ENCODE measurements around the gene ABITRAM.

The ABITRAM gene

DNA sequence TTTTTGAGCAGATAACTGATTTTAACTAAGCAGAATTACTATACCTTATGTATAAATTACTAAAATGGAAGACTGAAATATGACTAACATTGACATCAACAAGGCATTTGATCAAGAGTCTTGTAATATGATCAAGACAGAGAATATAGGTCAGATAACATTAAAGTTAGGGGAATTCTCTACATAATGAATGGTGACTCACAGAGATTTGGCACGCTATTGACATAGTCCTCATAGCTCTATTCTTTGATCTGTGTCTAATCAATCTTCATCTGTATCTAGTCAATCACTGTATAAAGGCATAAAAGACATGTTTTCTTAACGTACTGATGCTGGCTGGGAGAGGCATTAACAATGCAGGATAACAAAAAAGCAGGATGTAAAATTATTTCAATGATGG lies 17.4 kb downstream of the ABITRAM start:
- TF ChIP-seq, protein P1, sequence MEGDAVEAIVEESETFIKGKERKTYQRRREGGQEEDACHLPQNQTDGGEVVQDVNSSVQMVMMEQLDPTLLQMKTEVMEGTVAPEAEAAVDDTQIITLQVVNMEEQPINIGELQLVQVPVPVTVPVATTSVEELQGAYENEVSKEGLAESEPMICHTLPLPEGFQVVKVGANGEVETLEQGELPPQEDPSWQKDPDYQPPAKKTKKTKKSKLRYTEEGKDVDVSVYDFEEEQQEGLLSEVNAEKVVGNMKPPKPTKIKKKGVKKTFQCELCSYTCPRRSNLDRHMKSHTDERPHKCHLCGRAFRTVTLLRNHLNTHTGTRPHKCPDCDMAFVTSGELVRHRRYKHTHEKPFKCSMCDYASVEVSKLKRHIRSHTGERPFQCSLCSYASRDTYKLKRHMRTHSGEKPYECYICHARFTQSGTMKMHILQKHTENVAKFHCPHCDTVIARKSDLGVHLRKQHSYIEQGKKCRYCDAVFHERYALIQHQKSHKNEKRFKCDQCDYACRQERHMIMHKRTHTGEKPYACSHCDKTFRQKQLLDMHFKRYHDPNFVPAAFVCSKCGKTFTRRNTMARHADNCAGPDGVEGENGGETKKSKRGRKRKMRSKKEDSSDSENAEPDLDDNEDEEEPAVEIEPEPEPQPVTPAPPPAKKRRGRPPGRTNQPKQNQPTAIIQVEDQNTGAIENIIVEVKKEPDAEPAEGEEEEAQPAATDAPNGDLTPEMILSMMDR (IDR thresholded peaks at IDR 0.05; ENCODE audit: extremely low read depth, insufficient read depth, missing control alignments), result no peak
- in situ Hi-C loops (cut with MboI; ENCODE audit: low pct_unique_long_range_greater_than_20kb, low sequenced_read_pairs, unreplicated experiment), result no loop called here
- DNase-seq (ENCODE audit: low spot score), result no peak

DNA sequence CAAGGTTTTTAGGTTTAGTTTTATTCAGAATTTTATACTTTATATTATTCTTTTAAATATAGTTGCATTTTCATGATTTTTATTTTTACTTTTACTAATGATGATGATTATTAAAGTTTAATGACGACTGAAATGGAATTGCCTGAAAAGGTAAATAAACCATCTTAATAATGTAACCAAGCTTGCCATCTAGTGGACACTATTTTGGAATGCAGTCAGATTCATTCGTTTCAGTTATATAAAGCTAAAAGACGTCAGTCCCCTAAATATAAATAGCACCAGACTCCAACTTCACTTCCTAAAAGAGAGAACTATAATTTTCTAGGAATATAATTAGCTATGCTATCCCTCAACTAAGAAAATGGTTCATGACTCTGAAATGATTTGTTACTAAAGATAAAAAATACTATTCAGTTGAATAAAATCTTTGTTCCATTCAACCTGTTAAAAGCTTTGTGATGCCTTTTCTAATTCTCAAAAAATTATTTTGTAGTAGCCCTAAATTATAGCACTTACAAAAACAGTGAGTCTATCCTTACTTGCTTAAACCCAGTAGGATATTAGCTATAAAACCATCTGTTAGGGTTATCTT lies 19.9 kb downstream of the ABITRAM start:
- in situ Hi-C loops (cut with MboI; ENCODE audit: low pct_unique_long_range_greater_than_20kb, low sequenced_read_pairs, unreplicated experiment), result no loop called here
- DNase-seq (ENCODE audit: low spot score), result peak; percentile 39
- TF ChIP-seq, protein P1 (IDR thresholded peaks at IDR 0.05; ENCODE audit: extremely low read depth, insufficient read depth, missing control alignments), result peak; percentile 60

DNA sequence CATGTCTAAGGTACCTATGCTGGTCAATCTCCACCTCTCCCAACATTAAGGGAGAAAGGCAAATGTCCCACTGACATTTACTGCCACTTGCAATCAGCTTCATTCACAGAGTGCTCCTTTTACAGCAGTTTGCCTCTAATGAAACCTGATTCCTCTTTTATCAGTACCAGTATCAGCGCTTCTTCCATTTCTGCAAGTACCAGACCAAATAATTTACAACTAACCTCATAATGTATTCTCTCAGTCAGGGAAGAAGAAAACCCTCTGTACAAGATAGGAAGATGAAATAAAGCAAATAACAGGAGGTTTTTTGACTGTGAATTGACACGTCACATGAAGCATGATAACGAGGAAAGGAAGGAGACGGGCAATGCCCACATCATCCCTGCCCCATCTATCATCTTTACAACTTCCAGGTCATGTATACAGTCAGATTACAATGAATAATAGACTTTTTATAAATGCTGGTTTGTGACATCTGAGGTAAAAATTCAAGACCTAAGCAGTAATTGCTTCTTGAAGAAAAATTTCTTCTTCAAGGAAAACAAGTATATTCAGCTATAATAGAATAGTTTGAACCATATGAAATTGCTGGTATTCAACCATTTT lies 21.9 kb downstream of the ABITRAM start:
- in situ Hi-C loops (cut with MboI; ENCODE audit: low pct_unique_long_range_greater_than_20kb, low sequenced_read_pairs, unreplicated experiment), result no loop called here
- TF ChIP-seq, protein P1 (IDR thresholded peaks at IDR 0.05; ENCODE audit: extremely low read depth, insufficient read depth, missing control alignments), result no peak
- no peak for DNase-seq (ENCODE audit: low spot score)

DNA sequence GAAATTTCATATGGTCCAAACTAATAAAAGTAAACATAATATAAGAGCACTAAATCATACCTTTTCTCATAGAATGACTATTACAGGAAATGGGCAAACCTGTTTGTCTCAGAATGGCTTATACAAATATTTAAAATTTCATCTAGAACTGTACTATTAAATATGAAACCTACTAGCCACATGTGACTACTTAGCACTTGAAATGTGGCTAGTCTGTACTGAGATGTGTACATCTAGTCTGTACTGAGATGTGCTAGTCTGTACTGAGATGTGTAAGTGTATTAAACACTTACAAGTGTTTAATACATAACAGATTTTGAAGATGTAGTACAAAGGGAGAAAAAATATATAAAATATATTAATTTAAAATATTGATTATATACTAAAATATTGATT lies 22.4 kb downstream of the ABITRAM start:
- TF ChIP-seq, protein P1 (IDR thresholded peaks at IDR 0.05; ENCODE audit: extremely low read depth, insufficient read depth, missing control alignments), result no peak
- in situ Hi-C loops (cut with MboI; ENCODE audit: low pct_unique_long_range_greater_than_20kb, low sequenced_read_pairs, unreplicated experiment), result no loop called here

DNA sequence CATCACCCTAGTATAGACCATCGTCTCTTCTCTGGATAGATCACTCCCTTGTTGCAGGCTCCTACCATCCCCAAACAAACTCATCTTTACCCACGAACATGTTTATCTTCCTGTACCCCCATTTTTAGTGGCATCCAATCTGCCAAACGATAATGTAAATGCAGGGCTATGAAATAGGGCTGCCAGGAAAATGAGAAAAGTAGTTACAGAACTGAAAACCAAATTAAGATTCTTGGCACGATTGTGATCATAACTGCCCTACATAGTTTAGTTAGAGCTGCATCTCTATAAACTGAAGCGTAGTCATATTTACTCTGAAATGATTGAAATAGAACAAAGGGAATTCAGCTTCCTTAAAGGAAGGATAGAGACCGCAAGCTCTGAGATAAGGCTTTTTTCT lies 26.1 kb downstream of the ABITRAM start:
- TF ChIP-seq, protein P1 (IDR thresholded peaks at IDR 0.05; ENCODE audit: extremely low read depth, insufficient read depth, missing control alignments), result no peak
- in situ Hi-C loops (cut with MboI; ENCODE audit: low pct_unique_long_range_greater_than_20kb, low sequenced_read_pairs, unreplicated experiment), result no loop called here
- DNase-seq (ENCODE audit: low spot score), result no peak

More for the DNA sequence above, 22.4 kb downstream of the ABITRAM start:
- DNase-seq (ENCODE audit: low spot score), result no peak

DNA sequence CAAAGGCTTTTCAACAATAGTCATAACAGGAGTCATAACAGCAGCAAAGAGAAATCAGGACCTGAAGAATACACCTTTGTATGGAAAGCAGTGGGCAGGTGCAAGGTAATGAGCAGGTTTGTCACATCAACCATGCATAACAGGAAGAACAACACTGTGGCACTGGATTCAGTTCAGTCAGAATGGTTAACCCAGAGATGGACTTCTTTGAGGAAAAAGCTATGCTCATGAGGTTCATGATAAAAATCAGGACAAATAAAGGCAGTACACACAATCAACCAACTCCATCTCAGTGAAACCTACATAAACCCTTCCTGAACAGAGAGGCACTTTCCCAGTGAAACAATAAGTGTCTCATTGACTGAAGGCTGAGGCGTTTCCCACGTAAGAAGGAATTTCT lies 27.0 kb downstream of the ABITRAM start:
- in situ Hi-C loops (cut with MboI; ENCODE audit: low pct_unique_long_range_greater_than_20kb, low sequenced_read_pairs, unreplicated experiment), result no loop called here
- TF ChIP-seq, protein P1 (IDR thresholded peaks at IDR 0.05; ENCODE audit: extremely low read depth, insufficient read depth, missing control alignments), result no peak

More for the DNA sequence above, 27.0 kb downstream of the ABITRAM start:
- DNase-seq (ENCODE audit: low spot score), result no peak

All from GM13977 (cell line).